Thoracic aorta (tissue), 2 donors: Measurements from ENCODE around the gene SPPL3. TPM values are rescaled to one million over a fixed set of nuclear protein-coding genes. Genes with fewer than 3 reads are reported as not detected.

Experiments
- ATAC-seq: fragments of 150-250 bp; one replicate; pipeline ENCODE4 v1.8.0; 2017; ENCODE audit warnings: low read depth; ENCODE audit not compliant: insufficient number of reproducible peaks, low FRiP score
- DNase-seq: peaks from one replicate; pipeline ENCODE4 v3.0.0-alpha.2; 2020; ENCODE audit warnings: low spot score
- H3K27ac ChIP-seq, 2 donors: fragments of 200-600 bp; sonication (generic); 1 replicate in 1 of 2; 2 replicates in 1 of 2; pipeline ENCODE4 v1.5.1; 2016; ENCODE audit warnings: mild to moderate bottlenecking in 2 of 2, moderate library complexity in 2 of 2
- H3K27me3 ChIP-seq: fragments of 200-600 bp; sonication (generic); replicated peaks from 2 replicates; pipeline ENCODE4 v1.6.0; 2016; ENCODE audit warnings: mild to moderate bottlenecking; ENCODE audit not compliant: insufficient read depth
- H3K36me3 ChIP-seq: fragments of 200-600 bp; sonication (generic); one replicate; pipeline ENCODE4 v1.5.1; 2016
- H3K4me1 ChIP-seq, 2 donors: fragments of 200-600 bp; sonication (generic); 1 replicate in 1 of 2; 2 replicates in 1 of 2; pipeline versions ENCODE4 v1.5.1 to v1.6.0; 2016; ENCODE audit warnings: low read depth in 2 of 2, mild to moderate bottlenecking in 1 of 2; ENCODE audit not compliant: control insufficient read depth in 1 of 2
- H3K4me3 ChIP-seq: fragments of 200-600 bp; sonication (generic); 2 replicates; pipeline ENCODE4 v1.5.1; 2016; ENCODE audit warnings: mild to moderate bottlenecking
- H3K9me3 ChIP-seq: fragments of 200-600 bp; sonication (generic); 2 replicates; pipeline ENCODE4 v1.5.1; 2016
- CTCF ChIP-seq: fragments of 200-600 bp; sonication (generic); IDR thresholded peaks from one replicate; pipeline ENCODE4 v1.5.1; 2019; ENCODE audit warnings: antibody characterized with exemption
- total RNA-seq, 2 donors: library from RNA; depleted of rRNA; stranded (reverse); fragments of >200 nt; gene quantifications; one replicate each; pipeline versions ENCODE4 v1.1.0 to v1.2.3, GENCODE V29; 2016

SPPL3 gene
- total RNA-seq, 2 donors from 2014 or later = 23.7 to 24.8 TPM

- no peak for TF ChIP-seq CTCF
- no peak overlapping the region for H3K27ac ChIP-seq
- no peaks in the 10 kb centered on the region for H3K36me3 ChIP-seq
- H3K9me3 ChIP-seq = peaks cover 7% of the 10 kb centered on the region
- H3K4me3 ChIP-seq = no peak overlapping the region
- H3K27me3 ChIP-seq = no peaks in the 10 kb centered on the region
- no peaks in the 10 kb centered on the region for H3K4me1 ChIP-seq
- DNase-seq = no peak
- no peak for ATAC-seq
These were observed 149.4 kb downstream of the SPPL3 start for GRCh38 chr12:120754792-120755191.

GRCh38 chr12:120751389-120751788, 152.8 kb downstream of the SPPL3 start:
- ATAC-seq (no peak), DNase-seq (no peak)
- no peak overlapping the region for H3K27ac ChIP-seq
- TF ChIP-seq CTCF = no peak
- H3K27me3 ChIP-seq = no peaks in the 10 kb centered on the region
- peaks cover 7% of the 10 kb centered on the region for H3K9me3 ChIP-seq
- no peaks in the 10 kb centered on the region for H3K4me1 ChIP-seq
- no peak overlapping the region for H3K4me3 ChIP-seq
- H3K36me3 ChIP-seq = no peaks in the 10 kb centered on the region

GRCh38 chr12:120750806-120751205, 153.4 kb downstream of the SPPL3 start:
- no peak overlapping the region for H3K4me3 ChIP-seq
- H3K9me3 ChIP-seq = peaks cover 7% of the 10 kb centered on the region
- H3K4me1 ChIP-seq = no peaks in the 10 kb centered on the region
- no peaks in the 10 kb centered on the region for H3K27me3 ChIP-seq
- no peak overlapping the region for H3K27ac ChIP-seq
- no peaks in the 10 kb centered on the region for H3K36me3 ChIP-seq
- ATAC-seq = no peak
- DNase-seq = no peak
- TF ChIP-seq CTCF = no peak

- ATAC-seq (no peak), DNase-seq (no peak)
- Histone ChIP-seq H3K27ac (no peak overlapping the region), H3K4me3 (no peak overlapping the region), H3K36me3 (no peaks in the 10 kb centered on the region), H3K27me3 (no peaks in the 10 kb centered on the region), H3K9me3 (no peaks in the 10 kb centered on the region), H3K4me1 (no peaks in the 10 kb centered on the region)
- TF ChIP-seq CTCF = no peak
These were observed 154.9 kb downstream of the SPPL3 start for GRCh38 chr12:120749256-120749655.

GRCh38 chr12:120748242-120748641, 155.9 kb downstream of the SPPL3 start:
- no peaks in the 10 kb centered on the region for H3K4me1 ChIP-seq
- no peaks in the 10 kb centered on the region for H3K36me3 ChIP-seq
- TF ChIP-seq CTCF = no peak
- no peaks in the 10 kb centered on the region for H3K27me3 ChIP-seq
- no peak overlapping the region for H3K4me3 ChIP-seq
- H3K9me3 ChIP-seq = no peaks in the 10 kb centered on the region
- DNase-seq (no peak), ATAC-seq (no peak)
- no peak overlapping the region for H3K27ac ChIP-seq
